IMR-90 (cell line): ENCODE data around the gene HINT3. TPM values are rescaled to one million over a fixed set of nuclear protein-coding genes. Genes with fewer than 3 reads are reported as not detected.

Source experiments
- ATAC-seq: fragments of 200-7000 bp; cut with Tn5 transposase; 2 replicates; pipeline ENCODE4 v1.9.1; 2020; ENCODE audit warnings: low read depth, mild to moderate bottlenecking, moderate library complexity
- BruUV-seq: library from RNA; stranded (reverse); fragments of 400-500 nt; replicated peaks from 2 replicates; lab custom pipeline; 2021; lab: Mats Ljungman, UMichigan
- CTCF ChIA-PET: fragments of 300-600 bp; formaldehyde crosslinking; extraction: SDS; loops from one replicate; lab custom pipeline; 2021; ENCODE audit warnings: antibody characterized with exemption; lab: Yijun Ruan, JAX
- POLR2A ChIA-PET: fragments of 300-600 bp; sonication (Branson Sonifier 250); formaldehyde crosslinking; loops from one replicate; lab custom pipeline; 2022; ENCODE audit warnings: antibody characterized with exemption; ENCODE audit not compliant: unreplicated experiment; lab: Charles Lee
- DNase-seq: peaks from one replicate; pipeline ENCODE4 v3.0.0; 2013
- H2AFZ ChIP-seq: replicated peaks from 2 replicates; pipeline ENCODE3; 2013; ENCODE audit warnings: low read length, mild to moderate bottlenecking; ENCODE audit not compliant: poor library complexity
- H2AK5ac ChIP-seq: 2 replicates; pipeline ENCODE4 v1.6.1; 2013; ENCODE audit warnings: low read depth, low read length, inconsistent platforms
- H2AK9ac ChIP-seq: replicated peaks from 2 replicates; pipeline ENCODE3; 2013; ENCODE audit warnings: mild to moderate bottlenecking, low read depth, low read length, moderate library complexity; ENCODE audit not compliant: poor library complexity
- H2BK120ac ChIP-seq: 2 replicates; pipeline ENCODE4 v1.6.1; 2013; ENCODE audit warnings: low read depth, low read length, inconsistent platforms
- H2BK15ac ChIP-seq: 3 replicates; pipeline ENCODE4 v1.6.1; 2013; ENCODE audit warnings: low read depth, low read length, inconsistent platforms
- H2BK20ac ChIP-seq: 2 replicates; pipeline ENCODE4 v1.6.1; 2013; ENCODE audit warnings: low read depth, mild to moderate bottlenecking, inconsistent platforms, low read length, moderate library complexity
- H2BK5ac ChIP-seq: 2 replicates; pipeline ENCODE4 v1.6.1; 2013; ENCODE audit warnings: mild to moderate bottlenecking, low read depth, low read length, inconsistent platforms; ENCODE audit not compliant: poor library complexity, severe bottlenecking
- H3K14ac ChIP-seq: replicated peaks from 2 replicates; pipeline ENCODE4 v1.6.1; 2013; ENCODE audit warnings: low read depth, low read length, inconsistent platforms
- H3K18ac ChIP-seq: 2 replicates; pipeline ENCODE4 v1.6.1; 2013; ENCODE audit warnings: low read depth, low read length, control low read depth
- H3K23ac ChIP-seq: 2 replicates; pipeline ENCODE4 v1.6.1; 2013; ENCODE audit warnings: low read depth, low read length, inconsistent platforms
- H3K27ac ChIP-seq: 2 replicates; pipeline ENCODE4 v1.5.1; 2013; ENCODE audit warnings: mild to moderate bottlenecking, control low read depth, low read length; ENCODE audit not compliant: insufficient read depth
- H3K27me3 ChIP-seq: 2 replicates; pipeline ENCODE4 v1.6.1; 2013; ENCODE audit warnings: low read length; ENCODE audit not compliant: control insufficient read depth, insufficient read depth
- H3K36me3 ChIP-seq: 2 replicates; pipeline ENCODE4 v1.6.1; 2013; ENCODE audit warnings: low read length, mixed read lengths; ENCODE audit not compliant: control insufficient read depth, insufficient read depth
- H3K4ac ChIP-seq: 2 replicates; pipeline ENCODE4 v1.6.1; 2013; ENCODE audit warnings: low read depth, low read length, inconsistent platforms
- H3K4me1 ChIP-seq: 2 replicates; pipeline ENCODE4 v1.6.1; 2013; ENCODE audit warnings: low read length, mixed read lengths; ENCODE audit not compliant: control insufficient read depth, insufficient read depth
- H3K4me2 ChIP-seq: 2 replicates; pipeline ENCODE4 v1.6.1; 2013; ENCODE audit warnings: low read depth, mild to moderate bottlenecking, control low read depth, low read length, moderate library complexity
- H3K4me3 ChIP-seq: 2 replicates; pipeline ENCODE4 v1.5.1; 2013; ENCODE audit warnings: low read depth, mild to moderate bottlenecking, control low read depth, low read length, moderate library complexity; ENCODE audit not compliant: insufficient read depth
- H3K56ac ChIP-seq: 2 replicates; pipeline ENCODE4 v1.6.1; 2013; ENCODE audit warnings: low read length, inconsistent platforms; ENCODE audit not compliant: insufficient read depth; ENCODE audit errors: extremely low read depth
- H3K79me1 ChIP-seq, 2 experiments: 2 replicates each; pipeline ENCODE4 v1.6.1; 2013; ENCODE audit warnings: low read length in 2 of 2, inconsistent platforms in 1 of 2, low read depth in 1 of 2
- H3K9ac ChIP-seq: 2 replicates; pipeline ENCODE4 v1.6.1; 2013; ENCODE audit warnings: low read depth, low read length, control low read depth
- H3K9me1 ChIP-seq: 2 replicates; pipeline ENCODE4 v1.6.1; 2013; ENCODE audit warnings: low read length, inconsistent platforms; ENCODE audit not compliant: insufficient read depth
- H3K9me3 ChIP-seq: 2 replicates; pipeline ENCODE4 v1.6.1; 2013; ENCODE audit warnings: low read length; ENCODE audit not compliant: control insufficient read depth, insufficient read depth
- H4K20me1 ChIP-seq: 2 replicates; pipeline ENCODE4 v1.6.1; 2013; ENCODE audit warnings: low read length, inconsistent platforms; ENCODE audit not compliant: insufficient read depth
- H4K5ac ChIP-seq: 2 replicates; pipeline ENCODE4 v1.6.1; 2013; ENCODE audit warnings: mild to moderate bottlenecking, low read depth, low read length, control low read depth
- H4K8ac ChIP-seq, 2 experiments: 2 replicates each; pipeline ENCODE4 v1.6.1; 2013; ENCODE audit warnings: low read depth in 2 of 2, low read length in 2 of 2, control low read depth in 1 of 2, inconsistent platforms in 1 of 2
- H4K91ac ChIP-seq: 2 replicates; pipeline ENCODE4 v1.6.1; 2013; ENCODE audit warnings: low read depth, low read length, inconsistent platforms; ENCODE audit not compliant: insufficient read depth
- BHLHE40 ChIP-seq: fragments of 150-350 bp; IDR thresholded peaks from 2 replicates; pipeline ENCODE4 v1.6.1; 2016; ENCODE audit warnings: mild to moderate bottlenecking, low read depth, low read length
- CEBPB ChIP-seq: IDR thresholded peaks from 2 replicates; pipeline ENCODE4 v1.6.1; 2012; ENCODE audit warnings: low read depth, low read length, improper control_type of control experiment
- CHD1 ChIP-seq: IDR thresholded peaks from 2 replicates; pipeline ENCODE4 v1.6.1; 2012; ENCODE audit warnings: low read depth, low read length, improper control_type of control experiment
- CTCF ChIP-seq: conservative IDR thresholded peaks from 2 replicates; pipeline ENCODE4 v1.5.1; 2012; ENCODE audit warnings: mild to moderate bottlenecking, low read depth, low read length, improper control_type of control experiment
- FOS ChIP-seq: fragments of 150-350 bp; IDR thresholded peaks from 2 replicates; pipeline ENCODE4 v1.6.1; 2016; ENCODE audit warnings: low read depth, low read length
- MAFK ChIP-seq: IDR thresholded peaks from 2 replicates; pipeline ENCODE4 v1.6.1; 2012; ENCODE audit warnings: low read depth, low read length, improper control_type of control experiment
- MAZ ChIP-seq: IDR thresholded peaks from 2 replicates; pipeline ENCODE4 v1.6.1; 2012; ENCODE audit warnings: low read depth, mild to moderate bottlenecking, low read length, improper control_type of control experiment, moderate library complexity, borderline replicate concordance
- MXI1 ChIP-seq: IDR thresholded peaks from 2 replicates; pipeline ENCODE4 v1.6.1; 2012; ENCODE audit warnings: low read depth, mild to moderate bottlenecking, low read length, moderate library complexity, borderline replicate concordance
- NFE2L2 ChIP-seq: fragments of 150-350 bp; IDR thresholded peaks from 2 replicates; pipeline ENCODE4 v1.6.1; 2016; ENCODE audit warnings: low read depth, mild to moderate bottlenecking, low read length
- POLR2A ChIP-seq: IDR thresholded peaks from 2 replicates; pipeline ENCODE4 v1.6.1; 2012; ENCODE audit warnings: mild to moderate bottlenecking, low read depth, low read length
- RAD21 ChIP-seq: IDR thresholded peaks from 2 replicates; pipeline ENCODE4 v1.6.1; 2012; ENCODE audit warnings: low read length, improper control_type of control experiment
- RCOR1 ChIP-seq: IDR thresholded peaks from 2 replicates; pipeline ENCODE4 v1.6.1; 2012; ENCODE audit warnings: mild to moderate bottlenecking, low read length, improper control_type of control experiment; ENCODE audit not compliant: insufficient replicate concordance
- RFX5 ChIP-seq: IDR thresholded peaks from 2 replicates; pipeline ENCODE4 v1.8.0; 2012; ENCODE audit warnings: low read depth, mild to moderate bottlenecking, low read length, moderate library complexity
- SMC3 ChIP-seq: fragments of 150-350 bp; IDR thresholded peaks from 2 replicates; pipeline ENCODE4 v1.6.1; 2016; ENCODE audit warnings: low read depth, mild to moderate bottlenecking, antibody characterized with exemption, low read length, moderate library complexity
- USF2 ChIP-seq: fragments of 150-350 bp; IDR thresholded peaks from 2 replicates; pipeline ENCODE4 v1.6.1; 2017; ENCODE audit warnings: mild to moderate bottlenecking, antibody characterized with exemption, low read length, low read depth
- WGBS, 2 experiments: methylation state at CpG; one replicate each; pipeline versions ENCODE4 v1.1.5 to v1.1.7; 2013; ENCODE audit warnings: missing lambda C conversion rate in 2 of 2; ENCODE audit not compliant: insufficient read length in 1 of 2; ENCODE audit errors: extremely low coverage in 2 of 2; 5-methylcytosine and 5-hydroxymethylcytosine counted together
- dilution Hi-C: fragments of 300-500 bp; cut with HindIII; formaldehyde crosslinking; loops from one replicate; pipeline ENCODE4 v1.14.3; 2018; ENCODE audit warnings: low sequenced_read_pairs; ENCODE audit not compliant: unreplicated experiment
- in situ Hi-C: fragments of 300-500 bp; cut with MboI; formaldehyde crosslinking; loops from 3 replicates; pipeline ENCODE4 v1.14.3; 2019; ENCODE audit warnings: low sequenced_read_pairs, inconsistent platforms, mixed read lengths
- intact Hi-C: fragments of 100-400 bp; cut with micrococcal nuclease; formaldehyde crosslinking; loops from 2 replicates; pipeline ENCODE4 v1.10.0; 2022
- polyA plus RNA-seq, 3 experiments: library from polyadenylated mRNA; depleted of rRNA; stranded (reverse); fragments of >200 nt; gene quantifications; 2 replicates each; pipeline ENCODE4 v1.2.3, GENCODE V29; 2012; ENCODE audit warnings: low replicate concordance in 1 of 3
- total RNA-seq: library from RNA; depleted of rRNA; stranded (reverse); fragments of >200 nt; gene quantifications from 2 replicates; pipeline ENCODE4 v1.2.3, GENCODE V29; 2012
- TF ChIP-seq, protein P1 (sequence below): fragments of 150-350 bp; IDR thresholded peaks from 2 replicates; pipeline ENCODE4 v1.6.1; 2016; ENCODE audit warnings: low read depth, mild to moderate bottlenecking, low read length, moderate library complexity, borderline replicate concordance

The HINT3 gene
- total and polyA plus RNA-seq, 2 of the 4 experiments (the other 2 are of a cell fraction) = 3.4 to 6.5 TPM

DNA sequence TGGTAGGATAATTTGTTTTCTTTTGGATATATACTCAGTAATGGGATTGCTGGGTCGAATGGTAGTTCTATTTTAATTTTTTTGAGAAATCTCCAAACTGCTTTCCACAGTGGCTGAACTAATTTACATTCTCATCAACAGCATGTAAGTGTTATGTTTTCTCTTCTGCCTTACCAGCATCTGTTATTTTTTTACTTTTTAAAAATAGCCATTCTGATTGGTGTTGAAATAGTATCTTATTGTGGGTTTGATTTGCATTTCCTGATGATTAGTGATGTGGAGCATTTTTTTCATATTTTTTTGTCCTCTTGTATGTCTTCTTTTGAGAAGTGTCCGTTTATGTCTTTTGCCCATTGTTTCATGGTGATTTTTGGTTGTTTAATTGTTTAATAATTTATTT lies 11.9 kb downstream of the HINT3 start:
- H2BK20ac ChIP-seq = no peak overlapping the region
- no peaks in the 10 kb centered on the region for H3K4me1 ChIP-seq
- H3K4ac ChIP-seq = no peak overlapping the region
- H3K9me1 ChIP-seq = no peaks in the 10 kb centered on the region
- H3K27me3 ChIP-seq = no peaks in the 10 kb centered on the region
- H3K9me3 ChIP-seq = no peaks in the 10 kb centered on the region
- H4K20me1 ChIP-seq = no peaks in the 10 kb centered on the region
- no CpG with 5 or more reads among the region's 2 CpGs for WGBS, 2 experiments
- POLR2A ChIA-PET = no interaction called here
- in situ Hi-C loops (loop anchor here (5.0 kb wide), 1 partner anchor 111 kb away; no protein-coding TSS in a partner anchor), intact Hi-C loops (loop anchor here (10.0 kb wide), 1 partner anchor 404 kb away; no protein-coding TSS in a partner anchor), dilution Hi-C loops (no loop called here)
- no peak overlapping the region for H2BK15ac ChIP-seq
- H3K9ac ChIP-seq = no peak overlapping the region
- H2BK5ac ChIP-seq = no peak overlapping the region
- no peak overlapping the region for H3K4me2 ChIP-seq
- no peak overlapping the region for H3K27ac ChIP-seq
- no peak overlapping the region for H3K4me3 ChIP-seq
- H2AFZ ChIP-seq = no peak overlapping the region
- H3K14ac ChIP-seq = no peak overlapping the region
- ATAC-seq = no peak
- peaks cover 4 to 5% of the 10 kb centered on the region in 2 experiments; a peak in 3 of 4 replicates for H3K79me1 ChIP-seq
- no peak overlapping the region for H4K8ac ChIP-seq
- H3K56ac ChIP-seq = no peak overlapping the region
- H3K18ac ChIP-seq = no peak overlapping the region
- TF ChIP-seq CTCF = no peak
- no peak for TF ChIP-seq POLR2A
- no peak for TF ChIP-seq FOS
- no peak for TF ChIP-seq RAD21
- no peak for TF ChIP-seq MXI1
- no peak for TF ChIP-seq MAFK
- TF ChIP-seq CHD1 = no peak
- TF ChIP-seq MAZ = no peak
- TF ChIP-seq SMC3 = no peak
- TF ChIP-seq USF2 = no peak
- TF ChIP-seq RFX5 = no peak
- TF ChIP-seq BHLHE40 = no peak
- no peak for TF ChIP-seq RCOR1
- TF ChIP-seq, protein P1, sequence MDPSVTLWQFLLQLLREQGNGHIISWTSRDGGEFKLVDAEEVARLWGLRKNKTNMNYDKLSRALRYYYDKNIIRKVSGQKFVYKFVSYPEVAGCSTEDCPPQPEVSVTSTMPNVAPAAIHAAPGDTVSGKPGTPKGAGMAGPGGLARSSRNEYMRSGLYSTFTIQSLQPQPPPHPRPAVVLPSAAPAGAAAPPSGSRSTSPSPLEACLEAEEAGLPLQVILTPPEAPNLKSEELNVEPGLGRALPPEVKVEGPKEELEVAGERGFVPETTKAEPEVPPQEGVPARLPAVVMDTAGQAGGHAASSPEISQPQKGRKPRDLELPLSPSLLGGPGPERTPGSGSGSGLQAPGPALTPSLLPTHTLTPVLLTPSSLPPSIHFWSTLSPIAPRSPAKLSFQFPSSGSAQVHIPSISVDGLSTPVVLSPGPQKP = no peak
- TF ChIP-seq CEBPB = no peak
- no peak for TF ChIP-seq NFE2L2
- no peak for DNase-seq
- H3K36me3 ChIP-seq = peaks cover 2% of the 10 kb centered on the region; the same call in 1 of the 2 replicates
- H3K23ac ChIP-seq = no peak overlapping the region
- no peak overlapping the region for H2AK9ac ChIP-seq
- H2AK5ac ChIP-seq = no peak overlapping the region
- BruUV-seq = no TSS peak
- CTCF ChIA-PET = interaction anchor here (1.1 kb wide), 1 partner anchor 11 kb away, joined by 3 read pairs; no protein-coding TSS in a partner anchor
- H2BK120ac ChIP-seq = no peak overlapping the region
- H4K5ac ChIP-seq = no peak overlapping the region
- no peak overlapping the region for H4K91ac ChIP-seq
